ENCODE measurements around the gene FAM217B.

Gene FAM217B, protein sequence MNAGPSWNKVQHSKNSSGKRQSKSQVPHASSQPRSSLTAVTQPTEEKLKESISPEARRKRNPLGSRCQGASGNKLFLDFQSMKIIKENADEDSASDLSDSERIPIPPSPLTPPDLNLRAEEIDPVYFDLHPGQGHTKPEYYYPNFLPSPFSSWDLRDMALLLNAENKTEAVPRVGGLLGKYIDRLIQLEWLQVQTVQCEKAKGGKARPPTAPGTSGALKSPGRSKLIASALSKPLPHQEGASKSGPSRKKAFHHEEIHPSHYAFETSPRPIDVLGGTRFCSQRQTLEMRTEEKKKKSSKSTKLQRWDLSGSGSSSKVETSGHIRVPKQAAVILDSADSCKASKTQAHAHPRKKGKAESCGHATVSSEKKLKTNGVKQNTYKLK

GRCh38 chr20:59940129-59940955 lies at the start of gene FAM217B, which contains the start of gene PPP1R3D:
TSS of gene FAM217B (plus strand) at chr20:59940389. CDS start at chr20:59943944, 3,555 bp downstream.
TSS of gene PPP1R3D (minus strand) at chr20:59940305. CDS start at chr20:59939931, 374 bp downstream.
- H3K27ac ChIP-seq: peak within 1 kb of the TSS; percentile 92
- no peak for TF ChIP-seq ZFX (IDR thresholded peaks at IDR 0.05)
- TF ChIP-seq, protein P1, sequence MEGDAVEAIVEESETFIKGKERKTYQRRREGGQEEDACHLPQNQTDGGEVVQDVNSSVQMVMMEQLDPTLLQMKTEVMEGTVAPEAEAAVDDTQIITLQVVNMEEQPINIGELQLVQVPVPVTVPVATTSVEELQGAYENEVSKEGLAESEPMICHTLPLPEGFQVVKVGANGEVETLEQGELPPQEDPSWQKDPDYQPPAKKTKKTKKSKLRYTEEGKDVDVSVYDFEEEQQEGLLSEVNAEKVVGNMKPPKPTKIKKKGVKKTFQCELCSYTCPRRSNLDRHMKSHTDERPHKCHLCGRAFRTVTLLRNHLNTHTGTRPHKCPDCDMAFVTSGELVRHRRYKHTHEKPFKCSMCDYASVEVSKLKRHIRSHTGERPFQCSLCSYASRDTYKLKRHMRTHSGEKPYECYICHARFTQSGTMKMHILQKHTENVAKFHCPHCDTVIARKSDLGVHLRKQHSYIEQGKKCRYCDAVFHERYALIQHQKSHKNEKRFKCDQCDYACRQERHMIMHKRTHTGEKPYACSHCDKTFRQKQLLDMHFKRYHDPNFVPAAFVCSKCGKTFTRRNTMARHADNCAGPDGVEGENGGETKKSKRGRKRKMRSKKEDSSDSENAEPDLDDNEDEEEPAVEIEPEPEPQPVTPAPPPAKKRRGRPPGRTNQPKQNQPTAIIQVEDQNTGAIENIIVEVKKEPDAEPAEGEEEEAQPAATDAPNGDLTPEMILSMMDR (conservative IDR thresholded peaks at IDR 0.05): peak; percentile 20

DNA sequence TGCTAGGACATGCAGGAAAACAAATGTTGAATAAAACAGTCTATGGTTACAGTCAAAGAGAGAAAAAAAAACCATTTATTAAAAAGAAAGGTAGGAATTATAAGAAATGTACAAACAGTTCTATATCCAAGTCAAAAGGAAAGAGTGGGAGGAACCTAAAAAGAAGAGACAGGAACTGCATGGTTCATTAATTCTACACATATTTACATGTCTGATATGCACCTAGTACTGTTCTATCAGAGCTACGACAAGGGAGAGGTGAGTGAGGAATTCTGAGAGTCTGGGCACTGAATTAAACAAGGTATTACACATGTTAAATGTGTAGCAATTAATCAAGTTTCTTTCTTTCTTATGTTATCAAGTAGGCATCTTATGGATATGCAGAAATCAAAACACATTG lies 48.6 kb upstream of the FAM217B start:
- TF ChIP-seq, protein P1 (conservative IDR thresholded peaks at IDR 0.05): no peak
- TF ChIP-seq ZFX (IDR thresholded peaks at IDR 0.05): no peak
- no peak overlapping the region for H3K27ac ChIP-seq

DNA sequence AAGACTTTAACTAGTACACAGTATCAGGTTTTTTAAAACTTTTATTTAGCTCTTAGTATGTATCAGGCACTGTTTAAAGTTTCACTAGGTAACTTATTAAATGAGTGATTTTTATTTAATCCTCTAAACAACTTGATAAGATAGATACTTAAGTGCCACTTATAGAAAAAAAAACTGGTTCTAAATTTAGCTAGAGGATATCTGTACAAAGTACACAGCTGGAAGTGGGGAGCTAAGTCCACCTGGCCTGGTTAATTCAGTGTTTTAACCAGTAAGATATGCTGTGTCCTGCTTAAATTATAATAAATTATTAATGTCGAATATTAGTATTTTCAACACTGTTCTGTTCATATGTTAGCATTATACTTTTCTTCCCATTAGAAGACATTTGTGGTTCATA lies 44.3 kb upstream of the FAM217B start:
- H3K27ac ChIP-seq: no peak overlapping the region
- TF ChIP-seq, protein P1 (conservative IDR thresholded peaks at IDR 0.05): no peak
- no peak for TF ChIP-seq ZFX (IDR thresholded peaks at IDR 0.05)

- no peak overlapping the region for H3K27ac ChIP-seq
- TF ChIP-seq ZFX (IDR thresholded peaks at IDR 0.05): no peak
- TF ChIP-seq, protein P1 (conservative IDR thresholded peaks at IDR 0.05): no peak
Observed at GRCh38 chr20:59902470-59902869, 37.7 kb upstream of the FAM217B start.

DNA sequence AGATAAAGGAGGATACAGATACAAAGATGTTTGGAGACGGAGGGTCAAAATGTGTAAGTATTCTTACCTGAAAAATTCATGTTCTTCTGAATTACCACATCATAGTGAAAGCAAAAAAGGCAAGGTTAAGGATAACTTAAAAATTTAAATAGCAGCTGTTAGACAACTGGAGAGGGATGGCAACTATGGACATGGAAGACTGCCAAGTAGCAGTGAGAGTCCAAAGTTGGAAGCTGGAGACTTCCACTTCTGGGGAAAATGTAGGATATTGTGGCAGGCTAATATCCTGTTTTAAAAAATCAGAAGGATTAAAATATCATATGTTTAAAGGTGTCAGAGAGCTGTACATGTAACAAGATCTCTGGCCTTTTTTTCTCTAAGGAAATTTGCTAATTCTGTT lies 36.6 kb upstream of the FAM217B start:
- no peak for TF ChIP-seq ZFX (IDR thresholded peaks at IDR 0.05)
- TF ChIP-seq, protein P1 (conservative IDR thresholded peaks at IDR 0.05): no peak
- no peak overlapping the region for H3K27ac ChIP-seq

DNA sequence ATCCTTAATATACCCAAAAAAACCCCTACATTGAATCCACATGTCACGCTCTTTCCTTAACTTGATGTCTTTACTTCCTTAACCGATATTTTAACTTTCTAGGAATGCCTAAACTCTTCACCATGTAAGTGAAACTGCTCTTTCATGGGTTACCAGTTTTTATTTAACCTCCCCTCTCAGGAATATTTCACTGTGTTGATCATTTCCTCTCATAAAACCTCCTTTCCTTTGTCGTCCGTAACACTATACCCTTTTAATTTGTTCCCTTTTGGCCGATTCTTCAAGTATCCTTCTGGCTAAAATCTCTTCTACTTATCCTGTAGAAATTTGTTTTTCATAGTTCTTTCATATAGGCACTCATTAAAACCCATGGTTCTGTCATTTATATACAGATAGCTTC lies 31.3 kb upstream of the FAM217B start:
- TF ChIP-seq, protein P1 (conservative IDR thresholded peaks at IDR 0.05): no peak
- TF ChIP-seq ZFX (IDR thresholded peaks at IDR 0.05): no peak
- no peak overlapping the region for H3K27ac ChIP-seq

- no peak overlapping the region for H3K27ac ChIP-seq
- TF ChIP-seq ZFX (IDR thresholded peaks at IDR 0.05): no peak
- TF ChIP-seq, protein P1 (conservative IDR thresholded peaks at IDR 0.05): no peak
Observed at GRCh38 chr20:59911041-59911440, 29.1 kb upstream of the FAM217B start.
